Activated CD4-positive, alpha-beta T cell treated with anti-CD3 and anti-CD28 coated beads, Interleukin-2, Interleukin-6, amounts not matched to agents 100 ng/mL and 50 ng/mL, durations not matched to agents 16 hours and 8 hours (primary cell): ENCODE results near the gene UQCRC2.
"Not testable (repeated sequence)": the region's sequence is repeated elsewhere in the genome, so short reads cannot be mapped to it uniquely, and the experiment has no call there.

Experiments used
- DNase-seq: peaks from one replicate; pipeline ENCODE4 v3.0.0-alpha.2; 2020

Gene UQCRC2

GRCh38 chr16:21952793-21953540, at the start of gene UQCRC2:
TSS of gene UQCRC2 (plus strand) at chr16:21953361. CDS start at chr16:21953424, 63 bp downstream.
- DNase-seq = peak; percentile 92

GRCh38 chr16:21932650-21933049, 20.5 kb upstream of the UQCRC2 start:
- not testable (repeated sequence) for DNase-seq

- DNase-seq = not testable (repeated sequence)
Measured at GRCh38 chr16:21933316-21933715, 19.8 kb upstream of the UQCRC2 start.

- DNase-seq = not testable (repeated sequence)
Measured at GRCh38 chr16:21933790-21934189, 19.4 kb upstream of the UQCRC2 start.

- DNase-seq = not testable (repeated sequence)
Measured at GRCh38 chr16:21936216-21936615, 16.9 kb upstream of the UQCRC2 start.

GRCh38 chr16:21937336-21937829, 15.8 kb upstream of the UQCRC2 start:
- DNase-seq = no peak

GRCh38 chr16:21940570-21940969, 12.6 kb upstream of the UQCRC2 start:
- DNase-seq = no peak

- no peak for DNase-seq
Measured at GRCh38 chr16:21943571-21943970, 9.6 kb upstream of the UQCRC2 start.

GRCh38 chr16:21946889-21947635, 6.1 kb upstream of the UQCRC2 start:
- peak; percentile 47 for DNase-seq

GRCh38 chr16:21949713-21950260, 3.4 kb upstream of the UQCRC2 start:
- DNase-seq = no peak

GRCh38 chr16:21950782-21951521, 2.2 kb upstream of the UQCRC2 start:
- DNase-seq = peak; percentile 49

- peak; percentile 86 for DNase-seq
Measured at GRCh38 chr16:21952040-21952792, 945 bp upstream of the UQCRC2 start.

- DNase-seq = no peak
Measured at GRCh38 chr16:21953541-21953902, 361 bp downstream of the UQCRC2 start.

GRCh38 chr16:21957714-21958346, 4.7 kb downstream of the UQCRC2 start:
- DNase-seq = no peak

- peak; percentile 78 for DNase-seq
Measured at GRCh38 chr16:21959050-21959449, 5.9 kb downstream of the UQCRC2 start.

GRCh38 chr16:21962475-21962874, 9.3 kb downstream of the UQCRC2 start:
- DNase-seq = peak; percentile 37

- no peak for DNase-seq
Measured at GRCh38 chr16:21963887-21964286, 10.7 kb downstream of the UQCRC2 start.

- no peak for DNase-seq
Measured at GRCh38 chr16:21964353-21964752, 11.2 kb downstream of the UQCRC2 start.

GRCh38 chr16:21971856-21972255, 18.7 kb downstream of the UQCRC2 start:
- DNase-seq = no peak

- DNase-seq = no peak
Measured at GRCh38 chr16:21973945-21974344, 20.8 kb downstream of the UQCRC2 start.

GRCh38 chr16:21980032-21980431, 26.9 kb downstream of the UQCRC2 start:
- no peak for DNase-seq

GRCh38 chr16:21982108-21982507, 28.9 kb downstream of the UQCRC2 start:
- no peak for DNase-seq
